SK-N-SH treated with all-trans-retinoic acid at 6 μM for 48 hours (cell line): ENCODE measurements around the gene KIF21A.

ENCODE experiments used
- CSRNP3 ChIP-seq: fragments of 250-450 bp; sonication (Bioruptor Pico); IDR thresholded peaks from 2 replicates; pipeline ENCODE4 v1.5.1; 2021; ENCODE audit warnings: mild to moderate bottlenecking, moderate library complexity
- ISL1 ChIP-seq: fragments of 250-450 bp; sonication (Bioruptor Pico); IDR thresholded peaks from 2 replicates; pipeline ENCODE4 v2.1.2; 2022; ENCODE audit warnings: mild to moderate bottlenecking, moderate library complexity
- PATZ1 ChIP-seq: fragments of 250-450 bp; sonication (Bioruptor Pico); IDR thresholded peaks from 2 replicates; pipeline ENCODE4 v1.8.0; 2020; ENCODE audit warnings: mild to moderate bottlenecking, moderate library complexity, borderline replicate concordance
- POU6F1 ChIP-seq: fragments of 250-450 bp; sonication (Bioruptor Pico); IDR thresholded peaks from 2 replicates; pipeline ENCODE4 v1.8.0; 2021; ENCODE audit warnings: low read depth, mild to moderate bottlenecking, moderate library complexity, borderline replicate concordance
- RARB ChIP-seq: fragments of 250-450 bp; sonication (Bioruptor Pico); IDR thresholded peaks from 2 replicates; pipeline ENCODE4 v1.8.0; 2021; ENCODE audit warnings: mild to moderate bottlenecking, moderate library complexity
- ZC3H10 ChIP-seq: fragments of 250-450 bp; sonication (Bioruptor Pico); IDR thresholded peaks from 2 replicates; pipeline ENCODE4 v1.5.1; 2021; ENCODE audit warnings: mild to moderate bottlenecking, moderate library complexity
- ZFP3 ChIP-seq: fragments of 250-450 bp; sonication (Bioruptor Pico); IDR thresholded peaks from 2 replicates; pipeline ENCODE4 v1.5.0; 2020; ENCODE audit warnings: mild to moderate bottlenecking, moderate library complexity
- ZFP30 ChIP-seq: fragments of 450-650 bp; formaldehyde crosslinking; IDR thresholded peaks from 2 replicates; pipeline ENCODE4 v1.5.0; 2022; ENCODE audit warnings: mild to moderate bottlenecking, moderate library complexity

- TF ChIP-seq POU6F1 (CRISPR knock-in tag): no peak
- TF ChIP-seq ZFP30 (CRISPR knock-in tag): no peak
- no peak for TF ChIP-seq RARB
- TF ChIP-seq PATZ1: no peak
- TF ChIP-seq ZFP3 (CRISPR knock-in tag): no peak
- no peak for TF ChIP-seq ISL1 (CRISPR knock-in tag)
- no peak for TF ChIP-seq CSRNP3 (CRISPR knock-in tag)
- TF ChIP-seq ZC3H10 (CRISPR knock-in tag): no peak
Measured at GRCh38 chr12:39287817-39288216, 155.1 kb downstream of the KIF21A start.
